ENCODE data around the gene TMEM69. TPM values are rescaled to one million over a fixed set of nuclear protein-coding genes. Genes with fewer than 3 reads are reported as not detected.

The TMEM69 gene
- total and polyA plus RNA-seq, 2 of the 4 experiments (the other 2 are of a cell fraction) = 19.9 to 33.6 TPM

Other genes starting within 250 kb of the TMEM69 start
- 0.83 and 0.90 TPM in 2 replicates for gene TESK2, start 197.0 kb upstream of the TMEM69 start, total RNA-seq (2012; rRNA removed)
- 1.1 and 1.3 TPM in 2 replicates for gene TESK2, start 197.0 kb upstream of the TMEM69 start, polyA plus RNA-seq (2012; rRNA removed)
- 0.28 and 0.54 TPM in 2 replicates for gene CCDC163, start 188.1 kb upstream of the TMEM69 start, total RNA-seq (2012; rRNA removed)
- gene CCDC163, start 188.1 kb upstream of the TMEM69 start, polyA plus RNA-seq (2012; rRNA removed) = 0.89 and 1.0 TPM in 2 replicates
- 5.2 and 6.4 TPM in 2 replicates for gene MMACHC, start 187.9 kb upstream of the TMEM69 start, total RNA-seq (2012; rRNA removed)
- gene MMACHC, start 187.9 kb upstream of the TMEM69 start, polyA plus RNA-seq (2012; rRNA removed) = 2.8 and 4.1 TPM in 2 replicates
- 875 and 883 TPM in 2 replicates for gene PRDX1, start 166.3 kb upstream of the TMEM69 start, total RNA-seq (2012; rRNA removed)
- 530 and 612 TPM in 2 replicates for gene PRDX1, start 166.3 kb upstream of the TMEM69 start, polyA plus RNA-seq (2012; rRNA removed)
- gene AKR1A1, start 137.4 kb upstream of the TMEM69 start, total RNA-seq (2012; rRNA removed) = 122 and 151 TPM in 2 replicates
- 141 and 144 TPM in 2 replicates for gene AKR1A1, start 137.4 kb upstream of the TMEM69 start, polyA plus RNA-seq (2012; rRNA removed)
- 56.6 and 85.0 TPM in 2 replicates for gene NASP, start 104.1 kb upstream of the TMEM69 start, total RNA-seq (2012; rRNA removed)
- gene NASP, start 104.1 kb upstream of the TMEM69 start, polyA plus RNA-seq (2012; rRNA removed) = 98.2 and 124 TPM in 2 replicates
- gene CCDC17, start 64.1 kb upstream of the TMEM69 start, total RNA-seq (2012; rRNA removed) = 0.18 and 0.56 TPM in 2 replicates
- 0.26 and 0.30 TPM in 2 replicates for gene CCDC17, start 64.1 kb upstream of the TMEM69 start, polyA plus RNA-seq (2012; rRNA removed)
- gene GPBP1L1, start 1.6 kb upstream of the TMEM69 start, total RNA-seq (2012; rRNA removed) = 57.4 and 83.6 TPM in 2 replicates
- 24.0 and 31.5 TPM in 2 replicates for gene GPBP1L1, start 1.6 kb upstream of the TMEM69 start, polyA plus RNA-seq (2012; rRNA removed)
- gene IPP, start 62.5 kb downstream of the TMEM69 start, total RNA-seq (2012; rRNA removed) = 10.6 and 15.8 TPM in 2 replicates
- gene IPP, start 62.5 kb downstream of the TMEM69 start, polyA plus RNA-seq (2012; rRNA removed) = 3.7 and 4.6 TPM in 2 replicates
- gene MAST2, start 115.4 kb downstream of the TMEM69 start, total RNA-seq (2012; rRNA removed) = 12.5 and 14.2 TPM in 2 replicates
- gene MAST2, start 115.4 kb downstream of the TMEM69 start, polyA plus RNA-seq (2012; rRNA removed) = 41.0 and 44.0 TPM in 2 replicates